ENCODE data around the gene SNRPA.
"Not testable (repeated sequence)": the region's sequence is repeated elsewhere in the genome, so short reads cannot be mapped to it uniquely, and the experiment has no call there.

The SNRPA gene

GRCh38 chr19:40732304-40732703, 18.7 kb upstream of the SNRPA start:
- H3K27ac Mint-ChIP-seq; H3K4me3 Mint-ChIP-seq; H3K4me1 Mint-ChIP-seq (ENCODE audit: low read depth); H3K9me3 Mint-ChIP-seq; intact Hi-C loops (cut with micrococcal nuclease); H3K27me3 Mint-ChIP-seq: not testable (repeated sequence)
- H3K36me3 Mint-ChIP-seq (ENCODE audit: low read depth): peaks cover 100% of the 10 kb centered on the region

- intact Hi-C loops (cut with micrococcal nuclease): no loop called here
- H3K27ac Mint-ChIP-seq: no peak overlapping the region
- peaks cover 100% of the 10 kb centered on the region for H3K36me3 Mint-ChIP-seq (ENCODE audit: low read depth)
- no peaks in the 10 kb centered on the region for H3K9me3 Mint-ChIP-seq
- no peaks in the 10 kb centered on the region for H3K4me1 Mint-ChIP-seq (ENCODE audit: low read depth)
- no peak overlapping the region for H3K4me3 Mint-ChIP-seq
- H3K27me3 Mint-ChIP-seq: no peaks in the 10 kb centered on the region
Measured at GRCh38 chr19:40733149-40733548, 17.9 kb upstream of the SNRPA start.

DNA sequence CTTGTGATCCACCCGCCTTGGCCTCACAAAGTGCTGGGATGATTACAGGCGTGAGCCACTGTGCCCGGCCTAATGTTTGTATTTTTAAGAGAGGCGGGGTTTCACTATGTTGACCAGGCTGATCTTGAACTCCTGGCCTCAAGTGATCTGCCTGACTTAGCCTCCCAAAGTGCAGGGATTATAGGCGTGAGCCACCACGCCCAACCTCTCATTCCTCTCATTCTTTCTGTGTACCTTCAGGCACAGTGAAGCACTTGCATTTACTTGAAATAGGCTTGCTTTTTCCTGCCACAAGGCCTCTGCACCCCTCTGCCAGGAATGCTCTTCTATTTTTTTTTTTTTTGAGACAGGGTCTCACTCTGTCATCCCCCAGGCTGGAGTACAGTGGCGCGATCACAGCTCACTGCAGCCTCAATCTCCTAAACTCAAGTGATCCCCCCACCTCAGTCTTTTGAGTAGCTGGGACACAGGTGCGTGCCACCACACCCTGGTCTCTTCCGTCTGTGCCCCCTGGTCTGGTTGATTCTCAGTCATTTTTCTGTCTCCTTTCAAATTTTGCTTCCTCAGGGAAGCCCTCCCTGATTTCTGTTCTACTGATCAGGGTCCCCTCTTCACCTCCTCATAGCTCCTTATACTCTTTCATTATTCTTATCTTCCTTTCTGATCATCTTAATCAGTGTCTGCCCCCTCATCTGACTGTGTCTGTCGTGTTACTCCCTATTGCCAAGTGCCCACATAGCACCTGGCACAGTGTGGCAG, 15.8 kb upstream of the SNRPA start:
- no peak overlapping the region for H3K27ac Mint-ChIP-seq
- H3K27me3 Mint-ChIP-seq: no peaks in the 10 kb centered on the region
- no peaks in the 10 kb centered on the region for H3K4me1 Mint-ChIP-seq (ENCODE audit: low read depth)
- no peaks in the 10 kb centered on the region for H3K9me3 Mint-ChIP-seq
- intact Hi-C loops (cut with micrococcal nuclease): no loop called here
- peaks cover 100% of the 10 kb centered on the region for H3K36me3 Mint-ChIP-seq (ENCODE audit: low read depth)
- H3K4me3 Mint-ChIP-seq: no peak overlapping the region

DNA sequence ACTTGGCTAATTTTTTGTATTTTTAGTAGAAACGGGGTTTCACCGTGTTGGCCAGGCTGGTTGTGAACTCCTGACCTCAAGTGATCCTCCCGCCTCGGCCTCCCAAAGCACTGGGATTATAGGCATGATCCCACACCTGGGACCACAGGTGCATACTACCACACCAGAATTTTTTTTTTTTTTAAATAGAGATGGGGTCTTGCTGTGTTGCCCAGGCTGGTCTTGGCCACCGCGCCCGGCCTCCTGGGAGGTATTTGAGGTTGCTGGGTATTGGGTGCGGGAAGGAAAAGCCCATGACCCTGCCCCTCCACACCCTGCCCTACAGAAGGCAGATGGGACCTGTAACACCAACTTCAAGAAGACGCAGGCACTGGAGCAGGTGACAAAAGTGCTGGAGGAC, 14.3 kb upstream of the SNRPA start:
- Mint-ChIP-seq H3K4me3 (no peak overlapping the region), H3K4me1 (ENCODE audit: low read depth) (peaks cover 12% of the 10 kb centered on the region), H3K27ac (no peak overlapping the region), H3K36me3 (ENCODE audit: low read depth) (peaks cover 94% of the 10 kb centered on the region), H3K9me3 (no peaks in the 10 kb centered on the region), H3K27me3 (no peaks in the 10 kb centered on the region)
- intact Hi-C loops (cut with micrococcal nuclease): no loop called here

DNA sequence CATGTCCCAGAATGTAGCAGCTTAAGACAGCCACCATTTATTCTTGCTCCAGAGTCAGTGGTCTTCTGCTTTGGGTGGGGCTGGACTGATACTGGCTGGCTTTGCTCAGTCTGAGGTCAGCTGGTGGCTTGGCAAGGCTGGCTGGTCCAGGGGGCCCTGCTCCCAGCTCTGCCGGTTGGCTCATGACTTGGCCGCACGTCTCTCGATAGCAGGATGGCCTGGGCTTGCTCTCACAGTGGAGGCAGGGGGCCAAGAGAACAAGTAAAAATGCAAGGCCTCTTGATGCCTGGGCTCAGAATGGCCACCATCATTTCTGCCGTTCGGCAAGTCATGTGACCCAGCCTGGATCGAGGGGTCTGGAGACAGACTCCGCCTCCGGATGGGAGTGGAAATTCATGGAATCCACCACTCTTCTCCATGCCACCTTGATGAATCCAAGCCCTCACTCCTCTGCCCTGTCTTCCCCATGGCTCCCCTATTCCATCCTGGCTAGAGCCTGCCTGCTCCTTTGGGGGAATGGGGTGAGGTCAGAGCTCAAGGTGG, 13.8 kb upstream of the SNRPA start:
- Mint-ChIP-seq H3K4me3 (no peak overlapping the region), H3K4me1 (ENCODE audit: low read depth) (peaks cover 17% of the 10 kb centered on the region), H3K27me3 (no peaks in the 10 kb centered on the region), H3K9me3 (no peaks in the 10 kb centered on the region), H3K36me3 (ENCODE audit: low read depth) (peaks cover 90% of the 10 kb centered on the region), H3K27ac (no peak overlapping the region)
- intact Hi-C loops (cut with micrococcal nuclease): no loop called here

DNA sequence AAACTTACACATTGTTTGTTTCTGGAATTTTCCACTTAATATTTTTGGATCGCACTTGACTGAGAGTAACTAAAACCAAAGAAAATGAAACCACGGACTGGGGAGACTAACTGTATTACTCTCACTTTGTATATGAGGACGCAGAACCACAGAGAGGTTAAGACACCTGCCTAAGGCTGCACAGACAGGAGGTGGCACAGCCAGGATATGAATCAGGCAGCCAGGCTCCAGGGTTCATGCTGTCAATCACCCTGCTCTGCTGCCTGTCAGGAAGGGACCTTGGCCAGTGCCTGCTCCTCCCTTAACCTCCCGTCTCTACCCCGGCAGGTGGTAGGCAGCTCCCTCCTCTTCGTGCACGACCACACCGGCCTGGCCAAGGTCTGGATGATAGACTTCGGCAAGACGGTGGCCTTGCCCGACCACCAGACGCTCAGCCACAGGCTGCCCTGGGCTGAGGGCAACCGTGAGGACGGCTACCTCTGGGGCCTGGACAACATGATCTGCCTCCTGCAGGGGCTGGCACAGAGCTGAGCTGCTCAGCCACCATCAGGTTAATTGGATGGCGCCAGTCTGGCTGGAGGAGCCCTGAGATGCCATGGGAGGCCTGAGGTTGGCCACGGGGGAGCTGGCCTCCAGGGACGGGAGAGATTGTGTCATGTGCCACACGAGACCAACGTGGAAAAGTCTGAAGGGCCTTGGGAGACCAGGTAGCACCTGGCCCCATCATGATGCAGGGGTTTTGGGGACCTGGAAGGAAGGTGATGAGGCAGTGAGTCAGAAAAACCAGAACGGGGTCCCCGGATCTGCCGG, 11.8 kb upstream of the SNRPA start:
- Mint-ChIP-seq H3K4me3 (no peak overlapping the region), H3K27ac (no peak overlapping the region), H3K36me3 (ENCODE audit: low read depth) (peaks cover 89% of the 10 kb centered on the region), H3K4me1 (ENCODE audit: low read depth) (peaks cover 19% of the 10 kb centered on the region), H3K27me3 (no peaks in the 10 kb centered on the region), H3K9me3 (no peaks in the 10 kb centered on the region)
- intact Hi-C loops (cut with micrococcal nuclease): no loop called here

- intact Hi-C loops (cut with micrococcal nuclease): no loop called here
- H3K4me1 Mint-ChIP-seq (ENCODE audit: low read depth): peaks cover 26% of the 10 kb centered on the region
- peaks cover 80% of the 10 kb centered on the region for H3K36me3 Mint-ChIP-seq (ENCODE audit: low read depth)
- H3K9me3 Mint-ChIP-seq: no peaks in the 10 kb centered on the region
- H3K27ac Mint-ChIP-seq: no peak overlapping the region
- H3K4me3 Mint-ChIP-seq: no peak overlapping the region
- H3K27me3 Mint-ChIP-seq: no peaks in the 10 kb centered on the region
Measured at GRCh38 chr19:40739871-40740703, 10.9 kb upstream of the SNRPA start.

DNA sequence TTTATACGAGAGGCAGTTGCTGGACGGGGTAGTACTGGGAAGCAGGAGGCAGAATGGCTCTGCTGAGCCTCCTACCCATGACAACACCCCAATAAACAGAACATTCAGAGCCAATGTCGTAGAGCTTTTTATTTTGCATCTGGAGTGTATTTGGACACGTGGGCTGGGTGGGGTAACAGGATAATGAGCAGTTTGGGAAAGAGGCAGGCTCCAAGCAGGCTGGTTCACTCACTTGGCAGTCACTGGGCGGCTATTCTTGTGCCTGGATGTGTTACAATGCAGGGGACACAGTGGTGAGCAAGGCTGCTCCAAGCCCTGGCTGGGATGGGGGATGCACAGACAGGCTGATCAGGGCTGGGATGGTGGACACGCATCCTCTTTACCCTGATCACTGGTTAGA, 10.3 kb upstream of the SNRPA start:
- H3K4me1 Mint-ChIP-seq (ENCODE audit: low read depth): peaks cover 31% of the 10 kb centered on the region
- no peak overlapping the region for H3K4me3 Mint-ChIP-seq
- no peaks in the 10 kb centered on the region for H3K27me3 Mint-ChIP-seq
- intact Hi-C loops (cut with micrococcal nuclease): no loop called here
- peak overlapping the region; percentile 56 for H3K27ac Mint-ChIP-seq
- no peaks in the 10 kb centered on the region for H3K9me3 Mint-ChIP-seq
- peaks cover 74% of the 10 kb centered on the region for H3K36me3 Mint-ChIP-seq (ENCODE audit: low read depth)

- Mint-ChIP-seq H3K27me3 (no peaks in the 10 kb centered on the region), H3K4me3 (no peak overlapping the region), H3K4me1 (ENCODE audit: low read depth) (peaks cover 36% of the 10 kb centered on the region), H3K9me3 (no peaks in the 10 kb centered on the region), H3K36me3 (ENCODE audit: low read depth) (peaks cover 64% of the 10 kb centered on the region), H3K27ac (peak overlapping the region; percentile 56)
- intact Hi-C loops (cut with micrococcal nuclease): no loop called here
Measured at GRCh38 chr19:40741527-40742390, 9.2 kb upstream of the SNRPA start.

- H3K4me3 Mint-ChIP-seq: no peak overlapping the region
- intact Hi-C loops (cut with micrococcal nuclease): no loop called here
- H3K9me3 Mint-ChIP-seq: no peaks in the 10 kb centered on the region
Measured at GRCh38 chr19:40742477-40742876, 8.5 kb upstream of the SNRPA start.

DNA sequence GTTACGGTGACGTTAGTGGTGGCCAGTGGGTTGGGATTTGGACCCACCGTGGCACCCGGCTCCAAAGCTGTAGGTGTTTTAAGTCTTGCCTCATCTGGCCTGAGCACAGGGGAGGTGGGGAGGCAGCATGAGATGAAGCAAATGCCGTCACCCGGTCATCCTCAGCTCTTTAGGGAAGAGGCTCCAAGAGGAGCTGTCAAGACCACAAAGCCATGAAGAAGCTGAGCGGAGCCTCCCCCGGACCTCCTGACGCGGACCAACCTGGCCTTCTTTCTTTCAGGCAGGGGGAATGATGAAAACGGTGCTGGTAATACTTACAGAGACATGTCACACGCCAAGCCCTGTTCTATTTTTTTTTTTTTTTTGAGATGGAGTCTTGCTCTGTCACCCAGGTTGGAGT, 8.1 kb upstream of the SNRPA start:
- intact Hi-C loops (cut with micrococcal nuclease): no loop called here
- Mint-ChIP-seq H3K36me3 (ENCODE audit: low read depth) (peaks cover 52% of the 10 kb centered on the region), H3K4me3 (no peak overlapping the region), H3K4me1 (ENCODE audit: low read depth) (peaks cover 38% of the 10 kb centered on the region), H3K27me3 (no peaks in the 10 kb centered on the region), H3K9me3 (no peaks in the 10 kb centered on the region), H3K27ac (peak overlapping the region; percentile 56)

More at GRCh38 chr19:40742477-40742876, 8.5 kb upstream of the SNRPA start:
- Mint-ChIP-seq H3K27ac (peak overlapping the region; percentile 56), H3K4me1 (ENCODE audit: low read depth) (peaks cover 36% of the 10 kb centered on the region), H3K27me3 (no peaks in the 10 kb centered on the region), H3K36me3 (ENCODE audit: low read depth) (peaks cover 57% of the 10 kb centered on the region)

DNA sequence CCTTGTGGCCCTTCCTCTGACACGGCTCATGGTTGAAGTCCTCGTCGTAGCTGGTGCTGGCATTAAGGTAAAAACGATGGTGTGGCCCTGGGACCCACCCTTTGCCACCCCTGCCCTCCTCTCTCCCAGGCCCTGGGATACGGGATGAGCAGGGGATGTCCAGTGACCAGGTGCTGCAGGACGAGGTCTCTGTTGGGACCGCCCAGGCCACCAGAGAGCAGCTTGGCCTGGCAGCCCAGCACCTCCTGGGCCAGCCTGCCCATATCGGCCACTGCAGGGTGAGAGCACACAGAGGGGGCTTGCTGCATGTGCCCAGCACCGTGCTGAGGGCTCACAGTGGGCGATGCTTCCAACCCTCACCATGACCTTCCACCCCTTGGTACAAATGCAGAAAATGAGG, 7.1 kb upstream of the SNRPA start:
- Mint-ChIP-seq H3K36me3 (ENCODE audit: low read depth) (peaks cover 42% of the 10 kb centered on the region), H3K27ac (no peak overlapping the region), H3K9me3 (no peaks in the 10 kb centered on the region), H3K4me1 (ENCODE audit: low read depth) (peaks cover 48% of the 10 kb centered on the region), H3K27me3 (no peaks in the 10 kb centered on the region), H3K4me3 (no peak overlapping the region)
- intact Hi-C loops (cut with micrococcal nuclease): no loop called here

All from dendritic cell treated with granulocyte-macrophage colony-stimulating factor and Interleukin-4, amounts not matched to agents 40 ng/mL and 50 ng/mL, for 4 days (primary cell).